A673 (cell line): ENCODE data around the gene ADAMTS1. TPM values are rescaled to one million over a fixed set of nuclear protein-coding genes. Genes with fewer than 3 reads are reported as not detected.

Experiments used
- BruUV-seq: library from RNA; stranded (reverse); fragments of 400-500 nt; replicated peaks from 2 replicates; lab custom pipeline; 2021; lab: Mats Ljungman, UMichigan
- CTCF ChIA-PET: fragments of 300-600 bp; sonication (Branson Sonifier 250); formaldehyde crosslinking; loops from one replicate; lab custom pipeline; 2022; ENCODE audit warnings: antibody characterized with exemption; lab: Charles Lee
- POLR2A ChIA-PET: fragments of 300-600 bp; sonication (Branson Sonifier 250); formaldehyde crosslinking; loops from one replicate; lab custom pipeline; 2022; ENCODE audit warnings: antibody characterized with exemption; ENCODE audit not compliant: low non-redundant PET; lab: Charles Lee
- DNase-seq: peaks from one replicate; pipeline ENCODE4 v3.0.0-alpha.2; 2015; ENCODE audit warnings: low spot score
- H3K27ac ChIP-seq: fragments of 200-600 bp; sonication (generic); 2 replicates; pipeline ENCODE4 v1.5.1; 2016; ENCODE audit warnings: mixed run types, low read depth, mild to moderate bottlenecking, mixed read lengths, antibody characterized with exemption, low read length; ENCODE audit not compliant: poor library complexity, severe bottlenecking
- H3K27me3 ChIP-seq: fragments of 200-600 bp; sonication (generic); replicated peaks from 2 replicates; pipeline ENCODE4 v1.6.1; 2017; ENCODE audit warnings: mixed run types, low read depth, mild to moderate bottlenecking, mixed read lengths, antibody characterized with exemption, low read length; ENCODE audit not compliant: insufficient read depth, poor library complexity
- H3K36me3 ChIP-seq: fragments of 200-600 bp; sonication (generic); 2 replicates; pipeline ENCODE4 v1.6.1; 2016; ENCODE audit warnings: mixed run types, mild to moderate bottlenecking, mixed read lengths, antibody characterized with exemption, low read length; ENCODE audit not compliant: insufficient read depth, poor library complexity, severe bottlenecking
- H3K4me1 ChIP-seq: fragments of 200-600 bp; sonication (generic); 2 replicates; pipeline ENCODE4 v1.6.1; 2017; ENCODE audit warnings: mixed run types, mild to moderate bottlenecking, mixed read lengths, antibody characterized with exemption, low read length; ENCODE audit not compliant: insufficient read depth, poor library complexity, severe bottlenecking
- H3K4me3 ChIP-seq: fragments of 200-600 bp; sonication (generic); 2 replicates; pipeline ENCODE4 v1.5.1; 2016; ENCODE audit warnings: low read depth, mixed run types, mild to moderate bottlenecking, mixed read lengths, low read length; ENCODE audit not compliant: poor library complexity, severe bottlenecking
- H3K9me3 ChIP-seq: fragments of 200-600 bp; sonication (generic); 2 replicates; pipeline ENCODE4 v1.6.1; 2016; ENCODE audit warnings: mixed run types, low read depth, mild to moderate bottlenecking, mixed read lengths, antibody characterized with exemption, low read length; ENCODE audit not compliant: poor library complexity, severe bottlenecking
- CTCF ChIP-seq: fragments of 300-800, 200-600 bp; sonication (generic); conservative IDR thresholded peaks from 2 replicates; pipeline ENCODE4 v1.5.1; 2017; ENCODE audit warnings: low read depth, mild to moderate bottlenecking, antibody characterized with exemption, low read length, moderate library complexity, mixed read lengths
- EZH2 ChIP-seq: fragments of 200-600 bp; sonication (generic); IDR thresholded peaks from 2 replicates; pipeline ENCODE4 v1.6.1; 2017; ENCODE audit warnings: borderline replicate concordance, low read depth, mild to moderate bottlenecking, mixed read lengths, antibody characterized with exemption, low read length; ENCODE audit not compliant: poor library complexity, severe bottlenecking
- intact Hi-C: fragments of 100-400 bp; cut with micrococcal nuclease; formaldehyde crosslinking; loops from one replicate; pipeline ENCODE4 v1.10.0; 2022; ENCODE audit not compliant: unreplicated experiment
- total RNA-seq: library from RNA; stranded (reverse); gene quantifications from 2 replicates; pipeline ENCODE4 v1.2.3, GENCODE V29; 2021

Gene ADAMTS1
- total RNA-seq, 1 experiment from 2014 or later: 17.9 TPM

- no peak for TF ChIP-seq EZH2
- no peak for TF ChIP-seq CTCF
- DNase-seq: no peak
- H3K27me3 ChIP-seq: peaks cover 30% of the 10 kb centered on the region
- H3K4me1 ChIP-seq: no peaks in the 10 kb centered on the region
- H3K27ac ChIP-seq: no peak overlapping the region
- BruUV-seq: no TSS peak
- no peaks in the 10 kb centered on the region for H3K36me3 ChIP-seq
- ChIA-PET POLR2A (no interaction called here), CTCF (no interaction called here)
- H3K4me3 ChIP-seq: no peak overlapping the region
- intact Hi-C loops: loop anchor here (10.0 kb wide), 1 partner anchor 677 kb away; no protein-coding TSS in a partner anchor
- no peaks in the 10 kb centered on the region for H3K9me3 ChIP-seq
Observed at GRCh38 chr21:26888256-26888655, 43.0 kb upstream of the ADAMTS1 start.

GRCh38 chr21:26887251-26887650 lies 42.0 kb upstream of the ADAMTS1 start:
- H3K4me3 ChIP-seq: no peak overlapping the region
- peaks cover 30% of the 10 kb centered on the region for H3K27me3 ChIP-seq
- no peaks in the 10 kb centered on the region for H3K36me3 ChIP-seq
- ChIA-PET CTCF (no interaction called here), POLR2A (interaction anchor here (0.6 kb wide), 1 partner anchor 810 kb away, joined by 3 read pairs; no protein-coding TSS in a partner anchor)
- no peak for TF ChIP-seq EZH2
- TF ChIP-seq CTCF: no peak
- DNase-seq: no peak
- H3K27ac ChIP-seq: no peak overlapping the region
- intact Hi-C loops: loop anchor here (10.0 kb wide), 1 partner anchor 678 kb away; no protein-coding TSS in a partner anchor
- BruUV-seq: no TSS peak
- H3K9me3 ChIP-seq: no peaks in the 10 kb centered on the region
- H3K4me1 ChIP-seq: no peaks in the 10 kb centered on the region

GRCh38 chr21:26884436-26884835 lies 39.2 kb upstream of the ADAMTS1 start:
- no peak for DNase-seq
- no peak for TF ChIP-seq EZH2
- TF ChIP-seq CTCF: no peak
- Histone ChIP-seq H3K4me3 (no peak overlapping the region), H3K36me3 (no peaks in the 10 kb centered on the region), H3K4me1 (no peaks in the 10 kb centered on the region), H3K9me3 (no peaks in the 10 kb centered on the region), H3K27ac (no peak overlapping the region), H3K27me3 (peaks cover 29% of the 10 kb centered on the region)
- BruUV-seq: no TSS peak
- intact Hi-C loops: loop anchor here (10.0 kb wide), 1 partner anchor 680 kb away; no protein-coding TSS in a partner anchor
- POLR2A ChIA-PET: no interaction called here
- CTCF ChIA-PET: no interaction called here
